WTC11 (cell line): Measurements from ENCODE around the gene ANAPC16. TPM values are rescaled to one million over a fixed set of nuclear protein-coding genes. Genes with fewer than 3 reads are reported as not detected.

ENCODE experiments used
- ATAC-seq: fragments of 200-7000 bp; cut with Tn5 transposase; 2 replicates; pipeline ENCODE4 v1.10.0; 2021; ENCODE audit warnings: mild to moderate bottlenecking, moderate library complexity
- CTCF ChIA-PET: fragments of 300-600 bp; sonication (Branson Sonifier 250); formaldehyde crosslinking; loops from one replicate; lab custom pipeline; 2021; ENCODE audit warnings: antibody characterized with exemption; lab: Charles Lee
- POLR2A ChIA-PET: fragments of 350-600 bp; sonication (Branson Sonifier 250); formaldehyde crosslinking; loops from one replicate; lab custom pipeline; 2021; ENCODE audit warnings: antibody characterized with exemption; lab: Charles Lee
- DNase-seq: peaks from one replicate; pipeline ENCODE4 v3.0.0; 2021; ENCODE audit warnings: low spot score
- H3K27ac Mint-ChIP-seq: 2 replicates; pipeline ENCODE4 v1.8.0; 2021; ENCODE audit warnings: mixed read lengths
- H3K27me3 Mint-ChIP-seq: 2 replicates; pipeline ENCODE4 v1.8.0; 2021; ENCODE audit warnings: low read depth, mild to moderate bottlenecking, moderate library complexity, mixed read lengths
- H3K36me3 Mint-ChIP-seq: 2 replicates; pipeline ENCODE4 v1.8.0; 2021; ENCODE audit warnings: mixed read lengths
- H3K4me1 Mint-ChIP-seq: 2 replicates; pipeline ENCODE4 v1.8.0; 2022; ENCODE audit warnings: mixed read lengths
- H3K4me3 Mint-ChIP-seq: 2 replicates; pipeline ENCODE4 v1.8.0; 2021; ENCODE audit warnings: mild to moderate bottlenecking, moderate library complexity, mixed read lengths
- H3K9me3 Mint-ChIP-seq: 2 replicates; pipeline ENCODE4 v1.8.0; 2021; ENCODE audit warnings: mixed read lengths
- ATF2 ChIP-seq: sonication (generic); formaldehyde crosslinking; IDR thresholded peaks from 2 replicates; pipeline ENCODE4 v1.8.1; 2022; ENCODE audit warnings: low read depth, missing genetic modification reagents, borderline replicate concordance
- FOXK1 ChIP-seq: sonication (generic); formaldehyde crosslinking; IDR thresholded peaks from 2 replicates; pipeline ENCODE4 v1.8.0; 2022; ENCODE audit warnings: mild to moderate bottlenecking, moderate library complexity, missing genetic modification reagents
- IRF1 ChIP-seq: sonication (generic); formaldehyde crosslinking; IDR thresholded peaks from 2 replicates; pipeline ENCODE4 v1.8.0; 2023; ENCODE audit warnings: missing genetic modification reagents
- NFYB ChIP-seq: sonication (generic); formaldehyde crosslinking; conservative IDR thresholded peaks from 2 replicates; pipeline ENCODE4 v1.8.0; 2022; ENCODE audit warnings: low read depth, missing genetic modification reagents
- PRDM15 ChIP-seq: sonication (generic); formaldehyde crosslinking; IDR thresholded peaks from 2 replicates; pipeline ENCODE4 v1.8.0; 2022; ENCODE audit warnings: missing genetic modification reagents
- RORB ChIP-seq: fragments of 250-450 bp; sonication (Bioruptor Pico); IDR thresholded peaks from 2 replicates; pipeline ENCODE4 v1.9.0; 2021; ENCODE audit warnings: mild to moderate bottlenecking
- TEAD1 ChIP-seq: sonication (generic); formaldehyde crosslinking; IDR thresholded peaks from 2 replicates; pipeline ENCODE4 v1.8.0; 2022; ENCODE audit warnings: mild to moderate bottlenecking, missing genetic modification reagents
- USF2 ChIP-seq: sonication (generic); formaldehyde crosslinking; IDR thresholded peaks from 2 replicates; pipeline ENCODE4 v1.8.1; 2023; ENCODE audit warnings: mild to moderate bottlenecking, missing genetic modification reagents, moderate library complexity
- ZNF263 ChIP-seq: sonication (generic); formaldehyde crosslinking; IDR thresholded peaks from 2 replicates; pipeline ENCODE4 v1.8.1; 2022; ENCODE audit warnings: low read depth, mild to moderate bottlenecking, moderate library complexity, missing genetic modification reagents
- ZNF281 ChIP-seq: sonication (generic); formaldehyde crosslinking; IDR thresholded peaks from 2 replicates; pipeline ENCODE4 v1.8.0; 2023; ENCODE audit warnings: mild to moderate bottlenecking, missing genetic modification reagents
- ZNF317 ChIP-seq: sonication (generic); formaldehyde crosslinking; IDR thresholded peaks from 2 replicates; pipeline ENCODE4 v1.8.1; 2023; ENCODE audit warnings: low read depth, mild to moderate bottlenecking, moderate library complexity, missing genetic modification reagents, borderline replicate concordance
- total RNA-seq: library from RNA; stranded (reverse); gene quantifications from 3 replicates; pipeline ENCODE4 v1.2.3, GENCODE V29; 2021

The ANAPC16 gene
- total RNA-seq, 1 experiment from 2014 or later: 52.3 TPM

- no peak overlapping the region for H3K4me3 Mint-ChIP-seq
- ATAC-seq: no peak
- peaks cover 63% of the 10 kb centered on the region for H3K4me1 Mint-ChIP-seq
- CTCF ChIA-PET: interaction anchor here (0.6 to 6.1 kb wide), 12 partner anchors 11 to 132 kb away, joined by 3 to 75 read pairs (median 6); partner anchors contain the start of gene DDIT4
- H3K27me3 Mint-ChIP-seq: no peaks in the 10 kb centered on the region; the same call in 1 of the 2 replicates
- no peaks in the 10 kb centered on the region for H3K9me3 Mint-ChIP-seq
- TF ChIP-seq ATF2 (CRISPR knock-in tag) (no peak), ZNF317 (CRISPR knock-in tag) (no peak), ZNF263 (CRISPR knock-in tag) (no peak), USF2 (CRISPR knock-in tag) (no peak), TEAD1 (CRISPR knock-in tag) (no peak), NFYB (no peak), RORB (CRISPR knock-in tag) (no peak), FOXK1 (CRISPR knock-in tag) (no peak)
- TF ChIP-seq, all 79 proteins: peak for 0
- Mint-ChIP-seq H3K27ac (0 out of 2 replicates have a peak overlapping the region, but pooled peaks have one; percentile 7), H3K36me3 (no peaks in the 10 kb centered on the region)
- DNase-seq: no peak
- POLR2A ChIA-PET: interaction anchor here (0.6 to 3.9 kb wide), 4 partner anchors 10 to 21 kb away, joined by 3 to 182 read pairs (median 16); partner anchors contain the start of gene DDIT4
Observed at GRCh38 chr10:72258617-72259016, 42.8 kb downstream of the ANAPC16 start.

- H3K9me3 Mint-ChIP-seq: no peaks in the 10 kb centered on the region
- H3K4me1 Mint-ChIP-seq: peaks cover 68% of the 10 kb centered on the region
- H3K27ac Mint-ChIP-seq: peak overlapping the region; percentile 99
- no peak for DNase-seq
- CTCF ChIA-PET: interaction anchor here (1.4 to 6.1 kb wide), 9 partner anchors 12 to 133 kb away, joined by 3 to 75 read pairs (median 11); partner anchors contain the start of gene DDIT4
- H3K4me3 Mint-ChIP-seq: no peak overlapping the region
- TF ChIP-seq PRDM15 (CRISPR knock-in tag): no peak
- no peak for TF ChIP-seq IRF1 (CRISPR knock-in tag)
- TF ChIP-seq ZNF281 (CRISPR knock-in tag): no peak
- POLR2A ChIA-PET: interaction anchor here (1.1 to 3.9 kb wide), 7 partner anchors 12 to 67 kb away, joined by 3 to 182 read pairs (median 23); partner anchors contain the start of genes ANAPC16, ASCC1 and DDIT4
- ATAC-seq: no peak
- H3K27me3 Mint-ChIP-seq: no peaks in the 10 kb centered on the region; the same call in 1 of the 2 replicates
- H3K36me3 Mint-ChIP-seq: no peaks in the 10 kb centered on the region
Observed at GRCh38 chr10:72259491-72260238, 43.9 kb downstream of the ANAPC16 start.
